A673 (cell line): ENCODE measurements around the gene FMN2. TPM values are rescaled to one million over a fixed set of nuclear protein-coding genes. Genes with fewer than 3 reads are reported as not detected.

Experiments
- BruUV-seq: library from RNA; stranded (reverse); fragments of 400-500 nt; replicated peaks from 2 replicates; lab custom pipeline; 2021; lab: Mats Ljungman, UMichigan
- CTCF ChIA-PET: fragments of 300-600 bp; sonication (Branson Sonifier 250); formaldehyde crosslinking; loops from one replicate; lab custom pipeline; 2022; ENCODE audit warnings: antibody characterized with exemption; lab: Charles Lee
- POLR2A ChIA-PET: fragments of 300-600 bp; sonication (Branson Sonifier 250); formaldehyde crosslinking; loops from one replicate; lab custom pipeline; 2022; ENCODE audit warnings: antibody characterized with exemption; ENCODE audit not compliant: low non-redundant PET; lab: Charles Lee
- DNase-seq: peaks from one replicate; pipeline ENCODE4 v3.0.0-alpha.2; 2015; ENCODE audit warnings: low spot score
- H3K27ac ChIP-seq: fragments of 200-600 bp; sonication (generic); 2 replicates; pipeline ENCODE4 v1.5.1; 2016; ENCODE audit warnings: mixed run types, low read depth, mild to moderate bottlenecking, mixed read lengths, antibody characterized with exemption, low read length; ENCODE audit not compliant: poor library complexity, severe bottlenecking
- H3K27me3 ChIP-seq: fragments of 200-600 bp; sonication (generic); replicated peaks from 2 replicates; pipeline ENCODE4 v1.6.1; 2017; ENCODE audit warnings: mixed run types, low read depth, mild to moderate bottlenecking, mixed read lengths, antibody characterized with exemption, low read length; ENCODE audit not compliant: insufficient read depth, poor library complexity
- H3K36me3 ChIP-seq: fragments of 200-600 bp; sonication (generic); 2 replicates; pipeline ENCODE4 v1.6.1; 2016; ENCODE audit warnings: mixed run types, mild to moderate bottlenecking, mixed read lengths, antibody characterized with exemption, low read length; ENCODE audit not compliant: insufficient read depth, poor library complexity, severe bottlenecking
- H3K4me1 ChIP-seq: fragments of 200-600 bp; sonication (generic); 2 replicates; pipeline ENCODE4 v1.6.1; 2017; ENCODE audit warnings: mixed run types, mild to moderate bottlenecking, mixed read lengths, antibody characterized with exemption, low read length; ENCODE audit not compliant: insufficient read depth, poor library complexity, severe bottlenecking
- H3K4me3 ChIP-seq: fragments of 200-600 bp; sonication (generic); 2 replicates; pipeline ENCODE4 v1.5.1; 2016; ENCODE audit warnings: low read depth, mixed run types, mild to moderate bottlenecking, mixed read lengths, low read length; ENCODE audit not compliant: poor library complexity, severe bottlenecking
- H3K9me3 ChIP-seq: fragments of 200-600 bp; sonication (generic); 2 replicates; pipeline ENCODE4 v1.6.1; 2016; ENCODE audit warnings: mixed run types, low read depth, mild to moderate bottlenecking, mixed read lengths, antibody characterized with exemption, low read length; ENCODE audit not compliant: poor library complexity, severe bottlenecking
- EZH2 ChIP-seq: fragments of 200-600 bp; sonication (generic); IDR thresholded peaks from 2 replicates; pipeline ENCODE4 v1.6.1; 2017; ENCODE audit warnings: borderline replicate concordance, low read depth, mild to moderate bottlenecking, mixed read lengths, antibody characterized with exemption, low read length; ENCODE audit not compliant: poor library complexity, severe bottlenecking
- intact Hi-C: fragments of 100-400 bp; cut with micrococcal nuclease; formaldehyde crosslinking; loops from one replicate; pipeline ENCODE4 v1.10.0; 2022; ENCODE audit not compliant: unreplicated experiment
- total RNA-seq: library from RNA; stranded (reverse); gene quantifications from 2 replicates; pipeline ENCODE4 v1.2.3, GENCODE V29; 2021
- TF ChIP-seq, protein P1 (sequence below): fragments of 300-800, 200-600 bp; sonication (generic); conservative IDR thresholded peaks from 2 replicates; pipeline ENCODE4 v1.5.1; 2017; ENCODE audit warnings: low read depth, mild to moderate bottlenecking, antibody characterized with exemption, low read length, moderate library complexity, mixed read lengths

The FMN2 gene
- total RNA-seq, 1 experiment from 2014 or later, result not detected

DNA sequence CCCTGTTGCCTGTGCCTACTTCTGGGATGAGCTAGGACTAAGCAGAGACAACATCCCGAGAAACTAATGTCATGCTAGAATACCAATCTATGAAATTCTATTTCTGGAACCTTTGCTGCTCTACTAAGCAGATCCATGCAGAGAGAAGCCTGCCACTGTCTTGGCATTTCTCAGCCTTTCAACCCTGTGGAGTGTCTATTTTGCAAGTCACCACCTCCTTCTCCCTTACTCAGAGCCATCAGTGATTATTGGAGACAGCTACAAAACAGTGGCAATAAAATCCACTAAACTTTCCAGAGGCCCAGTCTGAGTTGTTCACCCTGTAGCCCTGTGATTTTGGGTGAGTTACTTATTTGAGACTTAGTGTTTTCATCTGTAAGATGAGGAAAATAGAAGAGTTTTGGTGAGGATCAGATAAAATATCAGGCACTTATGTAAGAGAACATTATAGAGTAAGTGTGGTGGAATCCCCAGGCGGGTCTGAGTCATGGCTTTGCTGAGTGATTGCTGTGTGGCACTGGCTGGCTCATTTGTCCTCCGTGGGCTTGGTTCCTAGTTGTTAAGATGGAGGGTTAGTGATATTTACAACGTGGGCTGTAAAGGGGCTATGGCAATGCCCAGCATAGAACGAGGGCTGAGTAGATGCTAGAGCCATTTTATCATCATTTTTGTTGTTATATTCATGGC lies 61.1 kb downstream of the FMN2 start:
- no peaks in the 10 kb centered on the region for H3K4me1 ChIP-seq
- H3K4me3 ChIP-seq, result no peak overlapping the region
- H3K9me3 ChIP-seq, result no peaks in the 10 kb centered on the region
- intact Hi-C loops, result no loop called here
- DNase-seq, result no peak
- H3K36me3 ChIP-seq, result no peaks in the 10 kb centered on the region
- no peaks in the 10 kb centered on the region for H3K27me3 ChIP-seq
- POLR2A ChIA-PET, result no interaction called here
- no TSS peak for BruUV-seq
- no peak overlapping the region for H3K27ac ChIP-seq
- TF ChIP-seq, protein P1, sequence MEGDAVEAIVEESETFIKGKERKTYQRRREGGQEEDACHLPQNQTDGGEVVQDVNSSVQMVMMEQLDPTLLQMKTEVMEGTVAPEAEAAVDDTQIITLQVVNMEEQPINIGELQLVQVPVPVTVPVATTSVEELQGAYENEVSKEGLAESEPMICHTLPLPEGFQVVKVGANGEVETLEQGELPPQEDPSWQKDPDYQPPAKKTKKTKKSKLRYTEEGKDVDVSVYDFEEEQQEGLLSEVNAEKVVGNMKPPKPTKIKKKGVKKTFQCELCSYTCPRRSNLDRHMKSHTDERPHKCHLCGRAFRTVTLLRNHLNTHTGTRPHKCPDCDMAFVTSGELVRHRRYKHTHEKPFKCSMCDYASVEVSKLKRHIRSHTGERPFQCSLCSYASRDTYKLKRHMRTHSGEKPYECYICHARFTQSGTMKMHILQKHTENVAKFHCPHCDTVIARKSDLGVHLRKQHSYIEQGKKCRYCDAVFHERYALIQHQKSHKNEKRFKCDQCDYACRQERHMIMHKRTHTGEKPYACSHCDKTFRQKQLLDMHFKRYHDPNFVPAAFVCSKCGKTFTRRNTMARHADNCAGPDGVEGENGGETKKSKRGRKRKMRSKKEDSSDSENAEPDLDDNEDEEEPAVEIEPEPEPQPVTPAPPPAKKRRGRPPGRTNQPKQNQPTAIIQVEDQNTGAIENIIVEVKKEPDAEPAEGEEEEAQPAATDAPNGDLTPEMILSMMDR, result no peak
- TF ChIP-seq EZH2, result no peak
- CTCF ChIA-PET, result no interaction called here

DNA sequence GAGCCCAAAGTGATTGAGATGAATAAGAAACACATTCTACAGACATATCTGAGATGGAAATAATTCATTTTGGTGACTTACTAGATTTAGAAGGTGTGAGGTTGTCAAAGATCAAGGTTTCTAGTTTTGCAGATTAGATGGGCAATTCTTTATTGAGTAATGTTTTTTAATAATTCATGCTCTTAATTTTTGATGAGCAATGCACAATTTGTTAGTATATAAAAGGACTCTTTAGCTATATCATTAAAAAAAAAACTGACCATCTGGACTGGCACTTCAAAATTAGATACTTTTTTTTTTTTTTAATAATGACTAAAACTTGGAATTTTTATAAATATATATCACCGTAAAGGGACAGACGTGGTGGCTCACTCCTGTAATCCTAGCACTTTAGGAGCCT lies 63.9 kb downstream of the FMN2 start:
- CTCF ChIA-PET, result no interaction called here
- TF ChIP-seq, protein P1, result no peak
- no peak for TF ChIP-seq EZH2
- Histone ChIP-seq H3K27me3 (no peaks in the 10 kb centered on the region), H3K4me1 (no peaks in the 10 kb centered on the region), H3K4me3 (no peak overlapping the region), H3K36me3 (no peaks in the 10 kb centered on the region), H3K27ac (no peak overlapping the region), H3K9me3 (no peaks in the 10 kb centered on the region)
- no peak for DNase-seq
- BruUV-seq, result no TSS peak
- intact Hi-C loops, result no loop called here
- POLR2A ChIA-PET, result no interaction called here

DNA sequence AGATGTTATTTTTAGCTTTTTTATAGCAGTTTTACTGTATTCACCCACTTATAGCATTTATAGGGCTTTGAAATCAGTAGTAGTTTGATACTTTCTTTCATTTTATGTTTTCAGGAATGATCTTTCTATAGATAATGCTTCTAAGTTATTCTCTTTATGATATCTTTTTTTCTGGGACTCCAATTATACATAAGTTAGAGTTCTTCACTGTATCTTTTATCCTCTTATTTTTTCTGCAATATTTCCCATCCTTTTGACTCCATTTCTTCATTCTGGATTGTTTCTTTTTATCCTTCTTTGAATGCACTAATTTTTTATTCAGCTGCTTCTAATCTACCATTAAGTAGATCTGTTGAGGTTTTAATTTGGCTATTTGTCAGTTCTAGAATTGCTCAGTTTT lies 73.1 kb downstream of the FMN2 start:
- Histone ChIP-seq H3K4me1 (no peaks in the 10 kb centered on the region), H3K27ac (no peak overlapping the region), H3K36me3 (no peaks in the 10 kb centered on the region), H3K4me3 (no peak overlapping the region), H3K9me3 (no peaks in the 10 kb centered on the region), H3K27me3 (no peaks in the 10 kb centered on the region)
- intact Hi-C loops, result loop anchor here (5.0 kb wide), 1 partner anchor 137 kb away; no protein-coding TSS in a partner anchor
- CTCF ChIA-PET, result no interaction called here
- POLR2A ChIA-PET, result no interaction called here
- BruUV-seq, result no TSS peak
- no peak for TF ChIP-seq EZH2
- TF ChIP-seq, protein P1, result no peak
- DNase-seq, result no peak
